Immature natural killer cell (primary cell): Measurements from ENCODE around the gene NMUR1. TPM values are rescaled to one million over a fixed set of nuclear protein-coding genes. Genes with fewer than 3 reads are reported as not detected.

Source experiments
- DNase-seq, 3 donors: peaks; one replicate each; pipeline ENCODE4 v3.0.0; 2022; ENCODE audit warnings: mixed read lengths in 1 of 3
- H3K27ac Mint-ChIP-seq, 6 donors: one replicate each; pipeline ENCODE4 v1.8.0; 2020; ENCODE audit warnings: mixed read lengths in 6 of 6, mild to moderate bottlenecking in 5 of 6, inconsistent platforms in 4 of 6, moderate library complexity in 3 of 6
- H3K27me3 Mint-ChIP-seq, 3 donors: one replicate each; pipeline ENCODE4 v1.8.0; 2020 to 2021; ENCODE audit warnings: low read depth in 3 of 3, mild to moderate bottlenecking in 3 of 3, mixed read lengths in 3 of 3, moderate library complexity in 3 of 3, inconsistent platforms in 1 of 3
- H3K36me3 Mint-ChIP-seq, 3 donors: one replicate each; pipeline ENCODE4 v1.8.0; 2020; ENCODE audit warnings: mixed read lengths in 3 of 3, inconsistent platforms in 2 of 3, mild to moderate bottlenecking in 2 of 3
- H3K4me1 Mint-ChIP-seq, 2 donors: one replicate each; pipeline ENCODE4 v1.8.0; 2020; ENCODE audit warnings: inconsistent platforms in 2 of 2, mild to moderate bottlenecking in 2 of 2, mixed read lengths in 2 of 2, moderate library complexity in 1 of 2
- H3K4me3 Mint-ChIP-seq, 5 donors: one replicate each; pipeline ENCODE4 v1.8.0; 2020; ENCODE audit warnings: mild to moderate bottlenecking in 5 of 5, mixed read lengths in 5 of 5, inconsistent platforms in 3 of 5, moderate library complexity in 3 of 5
- H3K9me3 Mint-ChIP-seq, 6 donors: one replicate each; pipeline ENCODE4 v1.8.0; 2020; ENCODE audit warnings: mild to moderate bottlenecking in 6 of 6, mixed read lengths in 6 of 6, inconsistent platforms in 4 of 6, moderate library complexity in 3 of 6
- polyA plus RNA-seq, 3 donors: library from polyadenylated mRNA; unstranded; fragments of 300-500 nt; fragmentation: Illumina TruSeq; gene quantifications; one replicate each; pipeline ENCODE4 v1.2.3, GENCODE V29; 2021

Gene NMUR1
- polyA plus RNA-seq, 3 donors from 2014 or later: 34.6 to 54.4 (median 37.2) TPM

DNA sequence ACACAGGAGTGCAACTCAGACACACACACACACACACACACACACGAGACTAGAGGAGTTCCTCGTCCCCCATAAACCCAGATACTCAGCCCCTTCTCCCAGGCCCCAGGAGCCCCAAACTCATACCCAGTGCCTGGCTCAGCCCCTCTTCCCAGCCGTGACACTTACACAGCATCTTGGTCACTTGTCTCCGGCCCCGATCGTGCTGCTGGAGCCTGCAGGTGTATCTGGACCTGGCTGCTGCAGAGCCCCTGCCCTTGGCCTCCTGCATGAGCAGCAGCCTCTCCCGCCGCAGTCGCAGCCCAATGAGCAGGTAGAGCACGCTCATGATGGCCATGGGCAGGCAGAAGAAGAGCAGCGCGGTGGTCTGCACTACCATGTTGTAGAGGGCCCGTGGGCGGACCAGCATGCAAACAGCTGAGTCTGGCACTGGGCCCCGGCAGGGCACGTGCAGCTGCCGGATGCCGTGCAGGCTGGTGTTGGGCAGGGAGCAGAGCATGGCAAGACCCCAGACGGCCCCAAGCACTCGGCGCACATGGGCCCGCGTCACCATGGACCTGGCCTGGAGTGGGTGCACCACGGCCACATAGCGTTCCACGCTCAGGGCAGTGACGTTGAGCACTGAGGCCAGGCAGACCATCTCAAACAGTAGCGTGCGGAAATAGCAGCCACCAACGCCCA lies 2.1 kb downstream of the NMUR1 start:
- no peaks in the 10 kb centered on the region for H3K9me3 Mint-ChIP-seq
- H3K36me3 Mint-ChIP-seq: peaks cover 0 to 15% (median 13%) of the 10 kb centered on the region in 3 donors
- peaks cover 13 to 29% (median 23%) of the 10 kb centered on the region in 3 donors for H3K27me3 Mint-ChIP-seq
- H3K4me1 Mint-ChIP-seq: peaks cover 91 to 93% of the 10 kb centered on the region in 2 donors
- H3K27ac Mint-ChIP-seq: peak overlapping the region; percentile 97 to 99 (median 98)
- peak overlapping the region; percentile 86 to 98 (median 96) for H3K4me3 Mint-ChIP-seq
- peak; percentile 78 to 82 (median 82) for DNase-seq

DNA sequence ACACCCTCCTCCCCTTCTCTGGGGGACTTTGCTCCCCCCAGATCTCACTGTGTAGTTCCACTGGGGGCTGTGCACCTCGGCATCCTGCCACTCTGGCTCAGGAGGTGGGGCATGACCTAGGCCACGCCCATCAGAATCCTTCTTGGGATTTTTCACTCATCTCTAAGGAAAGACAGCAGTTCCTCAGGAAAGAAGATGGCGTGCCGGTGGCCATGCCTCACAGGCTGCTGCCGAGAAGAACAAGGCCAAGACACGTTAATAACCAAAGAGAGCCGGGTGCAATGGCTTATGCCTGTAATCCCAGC lies 3.2 kb downstream of the NMUR1 start:
- peaks cover 0 to 15% (median 13%) of the 10 kb centered on the region in 3 donors for H3K36me3 Mint-ChIP-seq
- peak overlapping the region; percentile 97 to 99 (median 98) for H3K27ac Mint-ChIP-seq
- peak overlapping the region; percentile 86 to 98 (median 96) for H3K4me3 Mint-ChIP-seq
- no peaks in the 10 kb centered on the region for H3K9me3 Mint-ChIP-seq
- peaks cover 13 to 28% (median 23%) of the 10 kb centered on the region in 3 donors for H3K27me3 Mint-ChIP-seq
- no peak for DNase-seq
- peaks cover 89 to 94% of the 10 kb centered on the region in 2 donors for H3K4me1 Mint-ChIP-seq

DNA sequence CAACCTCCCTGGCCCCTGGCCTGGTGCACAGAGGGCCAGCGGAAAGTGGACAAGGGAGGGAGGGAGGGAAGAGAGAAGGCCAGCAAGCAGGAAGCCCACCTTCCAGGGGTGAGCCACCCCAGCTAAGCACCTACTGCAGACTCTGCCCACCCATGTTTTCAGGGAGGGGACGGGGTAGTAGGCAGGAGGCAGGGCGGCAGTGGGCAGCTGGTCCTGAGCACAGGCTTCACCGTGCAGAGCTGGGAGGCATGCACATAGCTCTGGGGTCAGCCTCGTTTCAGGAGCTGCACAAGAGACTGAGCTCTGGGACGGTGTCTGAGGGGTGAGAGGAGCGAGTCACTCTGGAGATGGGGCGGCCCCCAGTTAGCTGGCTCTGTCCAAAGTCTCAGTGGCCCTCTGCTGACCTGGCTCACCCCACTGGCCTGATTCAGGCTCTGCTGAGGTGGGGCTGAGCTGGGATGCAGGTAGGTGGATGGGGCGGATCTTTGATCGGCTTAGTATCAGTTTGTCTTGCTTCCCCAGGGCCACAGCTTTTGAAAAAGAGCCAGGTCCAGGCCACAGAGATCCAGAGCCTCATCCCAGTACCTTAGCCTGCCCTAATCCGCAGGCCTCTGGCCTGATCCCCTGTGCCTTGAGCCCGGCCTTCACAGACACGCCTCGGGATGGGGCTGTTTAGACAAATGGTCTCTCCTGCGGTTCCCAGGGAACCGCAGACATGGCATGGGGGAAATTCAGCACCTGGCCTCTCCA lies 3.7 kb downstream of the NMUR1 start:
- DNase-seq: no peak
- Mint-ChIP-seq H3K27me3 (peaks cover 13 to 28% (median 23%) of the 10 kb centered on the region in 3 donors), H3K4me1 (peaks cover 89 to 91% of the 10 kb centered on the region in 2 donors), H3K27ac (peak overlapping the region; percentile 97 to 99 (median 98)), H3K9me3 (no peaks in the 10 kb centered on the region), H3K36me3 (peaks cover 2 to 15% (median 13%) of the 10 kb centered on the region in 3 donors), H3K4me3 (peak overlapping the region; percentile 86 to 98 (median 96))

DNA sequence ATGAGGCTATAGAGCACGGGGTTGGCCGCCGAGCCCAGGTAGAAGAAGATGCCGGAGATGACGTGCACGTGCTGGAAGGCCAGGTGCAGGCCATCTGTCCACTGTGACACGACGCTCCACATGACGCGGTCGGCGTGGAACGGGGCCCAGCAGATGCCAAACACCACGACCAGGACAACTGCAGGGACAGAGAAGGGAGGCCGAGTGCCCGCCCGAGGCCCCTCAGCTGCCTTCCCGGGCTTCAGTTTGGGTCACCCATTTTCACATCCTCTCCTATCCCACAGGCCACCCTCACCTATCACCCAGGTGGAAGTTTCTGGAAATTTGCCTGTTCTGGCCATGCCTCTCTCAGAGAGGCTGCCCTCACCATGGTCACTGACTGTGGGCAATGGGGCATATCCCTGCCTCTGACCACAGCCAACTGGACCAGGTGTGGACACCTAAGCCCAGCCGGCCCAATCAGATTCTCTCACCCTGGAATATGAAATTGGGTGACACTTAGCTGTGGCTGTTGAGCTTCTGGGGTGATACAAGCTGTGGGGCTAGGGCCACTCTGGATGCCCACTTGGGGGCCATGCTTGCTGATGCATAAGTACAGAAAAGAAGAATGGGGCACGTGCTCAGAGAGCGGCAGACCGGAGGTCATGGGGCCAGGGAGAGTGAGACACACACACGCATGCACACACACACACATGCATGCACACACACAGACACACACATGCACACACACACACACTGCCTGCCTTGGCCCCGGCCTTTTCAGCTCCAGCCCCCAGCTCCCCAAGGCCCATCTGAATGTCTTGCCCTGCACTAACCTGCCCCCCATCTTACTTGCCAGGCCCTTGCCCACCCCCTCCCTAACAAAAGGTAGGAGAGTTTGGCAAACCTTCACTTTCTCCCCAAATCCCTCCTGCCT lies 4.7 kb downstream of the NMUR1 start:
- Mint-ChIP-seq H3K4me1 (peaks cover 89 to 91% of the 10 kb centered on the region in 2 donors), H3K36me3 (peaks cover 3 to 17% (median 16%) of the 10 kb centered on the region in 3 donors), H3K4me3 (peak overlapping the region; percentile 86 to 98 (median 96)), H3K27ac (peak overlapping the region; percentile 93 to 98 (median 98)), H3K27me3 (peaks cover 13 to 28% (median 23%) of the 10 kb centered on the region in 3 donors), H3K9me3 (no peaks in the 10 kb centered on the region)
- DNase-seq: no peak

DNA sequence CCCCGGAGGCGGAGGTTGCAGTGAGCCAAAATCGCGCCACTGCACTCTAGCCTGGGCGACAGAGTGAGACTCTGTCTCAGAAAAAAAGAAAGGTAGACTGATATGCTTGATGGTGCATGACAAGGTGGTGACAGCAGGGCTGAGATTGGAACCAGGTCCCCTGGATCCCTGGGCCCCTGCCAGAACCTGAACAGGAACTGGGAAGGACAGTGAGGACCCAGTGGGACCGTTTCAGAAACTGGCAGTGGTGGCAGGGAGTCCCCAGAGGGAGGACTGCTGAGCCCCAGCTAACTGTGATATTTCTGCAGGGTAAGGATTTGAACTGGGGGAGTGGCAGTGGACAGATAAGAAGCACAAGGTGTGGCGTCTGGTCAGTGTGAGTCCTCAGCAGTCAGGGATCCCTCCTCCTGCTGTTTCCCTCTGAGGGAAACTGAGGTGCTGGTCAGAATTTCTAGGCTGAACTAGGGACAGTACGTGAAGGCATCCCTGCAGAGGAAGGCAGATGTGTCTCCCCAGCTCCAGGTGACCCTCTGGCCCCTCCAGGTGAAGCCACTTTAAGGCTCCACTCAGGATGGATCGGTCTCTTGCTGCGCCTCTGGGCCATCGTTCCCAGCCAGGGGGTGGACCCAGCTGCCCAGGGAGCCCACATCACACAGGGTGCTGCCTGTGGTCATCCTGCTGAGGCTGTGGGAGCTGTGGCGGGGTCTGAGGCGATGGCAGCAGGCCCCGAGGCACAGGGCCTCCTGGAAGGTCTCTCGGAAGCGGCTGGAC lies 5.6 kb downstream of the NMUR1 start:
- Mint-ChIP-seq H3K4me3 (peak overlapping the region; percentile 86 to 98 (median 92)), H3K4me1 (peaks cover 93 to 96% of the 10 kb centered on the region in 2 donors), H3K27me3 (peaks cover 13 to 26% (median 21%) of the 10 kb centered on the region in 3 donors), H3K36me3 (peaks cover 3 to 24% (median 19%) of the 10 kb centered on the region in 3 donors), H3K9me3 (no peaks in the 10 kb centered on the region), H3K27ac (peak overlapping the region; percentile 93 to 98 (median 98))
- no peak for DNase-seq

DNA sequence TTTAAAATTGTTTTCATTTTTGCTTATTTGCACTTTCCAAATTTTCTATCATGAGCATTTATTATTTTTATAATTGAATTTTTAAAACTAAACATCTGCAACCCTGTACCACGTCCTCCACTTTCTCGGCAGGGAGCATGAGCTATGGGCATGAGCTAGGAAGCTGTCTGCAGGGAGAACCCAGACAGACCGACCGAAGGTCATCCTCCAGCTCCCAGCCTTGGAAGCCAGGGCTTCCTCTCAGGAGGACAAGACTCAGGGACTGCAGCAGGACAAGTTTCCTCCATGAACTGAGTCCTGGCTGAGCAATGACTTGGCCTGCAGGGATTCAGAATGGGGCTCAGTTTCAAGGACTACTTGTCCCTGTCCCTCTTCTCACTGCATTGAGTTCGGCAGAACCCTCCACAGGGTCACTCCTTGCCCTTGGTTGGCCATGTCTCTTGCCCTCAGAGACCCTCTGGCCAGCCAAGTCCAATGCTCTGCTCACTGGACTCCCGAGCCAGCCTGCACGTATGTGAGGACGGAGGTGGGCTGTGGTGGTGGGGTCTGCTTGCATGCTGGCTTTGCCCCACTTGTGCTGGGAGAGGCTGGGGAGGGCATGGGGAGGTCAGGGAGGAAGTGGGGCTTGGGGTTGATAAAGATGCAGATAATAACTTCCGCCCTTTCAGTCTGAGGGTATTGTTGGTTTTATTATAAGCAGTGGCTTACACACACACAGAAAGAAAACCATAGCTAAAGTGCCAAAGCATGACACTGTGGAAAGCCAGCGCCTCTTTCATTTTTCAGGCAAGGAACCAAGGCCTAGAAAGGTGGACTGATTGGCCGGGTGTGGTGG lies 6.6 kb downstream of the NMUR1 start:
- Mint-ChIP-seq H3K27me3 (peaks cover 12 to 21% (median 13%) of the 10 kb centered on the region in 3 donors), H3K4me3 (peak overlapping the region; percentile 86 to 98 (median 92)), H3K27ac (peak overlapping the region; percentile 93 to 98 (median 98)), H3K4me1 (peaks cover 93 to 95% of the 10 kb centered on the region in 2 donors), H3K9me3 (no peaks in the 10 kb centered on the region), H3K36me3 (peaks cover 3 to 34% (median 16%) of the 10 kb centered on the region in 3 donors)
- peak; percentile 79 to 82 (median 80) for DNase-seq

DNA sequence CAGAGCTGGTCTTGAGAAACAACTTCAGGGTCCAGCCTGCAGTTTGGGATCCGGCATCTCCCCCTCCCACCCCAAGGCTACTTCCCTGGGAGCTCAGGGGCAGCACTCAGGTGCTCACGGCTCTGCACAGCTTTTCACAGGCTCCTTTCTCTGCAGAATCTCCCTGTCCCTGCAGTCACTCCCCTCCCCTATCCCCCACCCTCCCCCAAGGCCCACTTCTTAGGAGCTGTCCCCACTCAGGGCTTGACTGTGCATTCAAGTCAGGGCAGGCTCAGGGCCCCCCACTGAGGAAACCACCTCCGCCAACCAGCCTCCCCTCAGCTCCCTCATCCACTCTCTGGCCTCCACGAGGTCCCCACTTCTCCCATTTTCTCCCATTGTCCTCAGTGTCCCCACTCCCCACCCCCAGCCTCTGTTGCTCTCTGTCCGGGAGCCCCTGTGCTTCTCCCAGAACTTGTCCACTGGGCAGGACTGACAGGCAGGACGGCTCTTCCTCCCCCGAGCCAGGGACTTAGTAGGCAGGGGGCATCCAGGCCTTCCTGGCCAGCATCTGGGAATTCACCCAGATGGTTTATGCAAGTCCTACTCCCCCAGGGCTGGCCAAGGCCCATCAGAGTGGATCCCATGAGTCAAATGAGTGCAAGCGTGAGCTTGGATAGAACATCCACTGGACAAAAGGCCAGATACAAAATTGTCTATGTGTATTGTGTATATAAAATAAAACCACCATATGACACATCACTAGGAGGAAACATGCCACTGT lies 7.6 kb downstream of the NMUR1 start:
- Mint-ChIP-seq H3K9me3 (no peaks in the 10 kb centered on the region), H3K27ac (peak overlapping the region; percentile 63 to 98 (median 98)), H3K4me1 (peaks cover 85 to 88% of the 10 kb centered on the region in 2 donors), H3K27me3 (peaks cover 4 to 12% (median 8%) of the 10 kb centered on the region in 3 donors), H3K4me3 (peak overlapping the region; percentile 7 to 98 (median 92)), H3K36me3 (peaks cover 3 to 31% (median 16%) of the 10 kb centered on the region in 3 donors)
- no peak for DNase-seq

DNA sequence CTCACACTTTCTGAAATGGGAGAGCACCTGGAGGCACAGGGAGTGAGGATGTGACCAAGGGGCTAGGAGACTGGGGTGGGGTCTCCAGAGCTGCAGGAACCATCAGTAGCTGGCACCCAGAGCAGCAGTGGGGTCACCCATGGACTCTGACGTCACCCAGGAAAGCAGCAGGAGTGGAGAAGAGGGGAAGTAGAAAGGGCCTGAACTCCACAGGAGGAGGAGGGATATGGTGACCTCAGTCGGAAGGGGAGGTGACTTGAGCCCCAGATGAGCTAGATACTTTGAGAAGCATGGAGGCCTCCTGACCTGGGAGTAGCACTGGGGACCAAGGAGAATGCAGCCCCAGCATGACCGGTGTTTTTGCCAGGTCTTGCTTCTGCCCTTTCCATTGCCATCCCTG lies 8.8 kb downstream of the NMUR1 start:
- no peak for DNase-seq
- peaks cover 79 to 81% of the 10 kb centered on the region in 2 donors for H3K4me1 Mint-ChIP-seq
- H3K27me3 Mint-ChIP-seq: peaks cover 3 to 15% (median 12%) of the 10 kb centered on the region in 3 donors
- no peaks in the 10 kb centered on the region for H3K9me3 Mint-ChIP-seq
- peaks cover 3 to 27% (median 12%) of the 10 kb centered on the region in 3 donors for H3K36me3 Mint-ChIP-seq
- H3K27ac Mint-ChIP-seq: peak overlapping the region; percentile 66 to 88 (median 74)
- H3K4me3 Mint-ChIP-seq: peak overlapping the region; percentile 13 to 52 (median 40)

DNA sequence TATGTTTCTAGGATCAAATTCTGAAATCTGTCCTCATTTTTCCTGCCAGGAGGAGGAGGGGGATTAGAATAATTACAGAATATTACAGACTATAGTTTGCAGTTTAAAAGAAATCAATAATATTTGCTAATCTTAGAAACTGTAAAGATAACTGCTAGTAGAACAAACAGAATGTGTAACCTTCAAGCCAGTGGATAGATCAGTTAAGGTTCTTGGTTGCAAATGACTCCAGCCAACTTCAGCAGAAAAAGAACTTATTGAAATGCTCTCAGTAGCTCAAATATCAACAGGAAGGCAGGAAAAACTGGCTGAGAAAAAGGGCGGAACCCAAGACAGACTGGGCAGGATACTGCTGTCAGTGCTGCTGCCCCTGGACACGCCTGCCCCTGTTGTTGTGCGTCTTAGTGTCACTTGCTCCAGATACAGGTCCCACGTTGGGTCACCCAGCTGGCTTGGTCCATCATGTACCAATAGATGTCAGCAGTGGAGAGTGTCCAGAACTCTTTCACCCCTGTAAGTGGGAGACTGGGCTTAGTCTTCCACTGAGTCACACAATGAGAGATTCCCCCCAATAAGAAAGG lies 10.2 kb downstream of the NMUR1 start:
- Mint-ChIP-seq H3K4me1 (peaks cover 69 to 76% of the 10 kb centered on the region in 2 donors), H3K27ac (peak overlapping the region; percentile 29 to 78 (median 68)), H3K4me3 (no peak overlapping the region), H3K9me3 (no peaks in the 10 kb centered on the region), H3K36me3 (peaks cover 3 to 27% (median 12%) of the 10 kb centered on the region in 3 donors), H3K27me3 (peaks cover 3 to 14% (median 12%) of the 10 kb centered on the region in 3 donors)
- no peak for DNase-seq

DNA sequence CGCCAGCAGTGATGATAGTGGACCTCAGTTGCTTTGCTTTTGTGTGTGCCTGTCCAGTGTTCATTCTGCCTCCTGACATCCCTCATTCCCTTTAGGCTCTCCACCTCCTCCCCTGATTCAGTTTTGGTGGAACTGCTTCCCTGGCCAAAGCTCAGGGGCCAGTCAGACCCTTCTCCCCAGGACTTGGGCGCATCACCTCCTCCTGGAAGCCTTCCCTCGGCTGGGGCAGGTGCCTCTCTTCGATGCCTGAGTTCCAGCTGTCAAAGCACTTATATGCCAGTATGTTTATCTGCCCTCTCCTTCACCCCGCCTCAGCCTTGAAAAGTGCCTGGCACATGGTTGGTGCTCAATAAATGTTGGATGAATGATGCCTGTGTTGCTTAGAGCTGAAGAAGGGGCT lies 11.5 kb downstream of the NMUR1 start:
- H3K27me3 Mint-ChIP-seq: peaks cover 11 to 17% (median 15%) of the 10 kb centered on the region in 3 donors
- H3K9me3 Mint-ChIP-seq: no peaks in the 10 kb centered on the region
- peaks cover 67 to 76% of the 10 kb centered on the region in 2 donors for H3K4me1 Mint-ChIP-seq
- peak overlapping the region in 5 of 6 donors; percentile 71 to 83 (median 74) for H3K27ac Mint-ChIP-seq
- H3K4me3 Mint-ChIP-seq: no peak overlapping the region
- H3K36me3 Mint-ChIP-seq: peaks cover 3 to 19% (median 6%) of the 10 kb centered on the region in 3 donors
- DNase-seq: no peak

DNA sequence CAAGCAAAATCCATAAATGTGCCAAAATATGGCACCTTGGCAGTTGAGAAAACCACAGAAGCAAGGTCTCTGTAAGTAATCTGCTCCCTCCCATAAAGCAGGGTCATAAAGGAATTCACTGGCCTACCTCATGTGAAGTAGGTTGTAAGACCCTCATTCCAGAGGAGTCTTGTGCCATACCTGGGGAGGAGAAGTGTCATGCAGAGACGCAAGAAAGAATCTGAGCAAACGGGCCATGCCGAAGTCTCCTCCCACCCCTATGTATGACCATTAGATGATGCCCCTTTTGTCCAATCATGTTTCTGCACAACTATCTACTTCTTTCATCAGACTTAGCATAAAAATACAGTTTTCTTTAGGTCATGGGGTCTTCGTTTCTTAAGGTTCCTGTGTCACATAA lies 14.6 kb downstream of the NMUR1 start:
- peak overlapping the region in 2 of 5 donors; percentile 25 to 33 for H3K4me3 Mint-ChIP-seq
- peak overlapping the region in 4 of 6 donors; percentile 31 to 95 (median 55) for H3K27ac Mint-ChIP-seq
- H3K36me3 Mint-ChIP-seq: peaks cover 0 to 19% (median 3%) of the 10 kb centered on the region in 3 donors
- H3K9me3 Mint-ChIP-seq: no peaks in the 10 kb centered on the region
- H3K4me1 Mint-ChIP-seq: peaks cover 42 to 55% of the 10 kb centered on the region in 2 donors
- DNase-seq: no peak
- peaks cover 11 to 17% (median 15%) of the 10 kb centered on the region in 3 donors for H3K27me3 Mint-ChIP-seq
